Ecto neural progenitor cell (in vitro differentiated cells): Measurements from ENCODE around the gene TNF.

Experiments
- DNase-seq: peaks from one replicate; pipeline ENCODE4 v3.0.0-alpha.2; 2018; ENCODE audit warnings: low spot score

Gene TNF

DNA sequence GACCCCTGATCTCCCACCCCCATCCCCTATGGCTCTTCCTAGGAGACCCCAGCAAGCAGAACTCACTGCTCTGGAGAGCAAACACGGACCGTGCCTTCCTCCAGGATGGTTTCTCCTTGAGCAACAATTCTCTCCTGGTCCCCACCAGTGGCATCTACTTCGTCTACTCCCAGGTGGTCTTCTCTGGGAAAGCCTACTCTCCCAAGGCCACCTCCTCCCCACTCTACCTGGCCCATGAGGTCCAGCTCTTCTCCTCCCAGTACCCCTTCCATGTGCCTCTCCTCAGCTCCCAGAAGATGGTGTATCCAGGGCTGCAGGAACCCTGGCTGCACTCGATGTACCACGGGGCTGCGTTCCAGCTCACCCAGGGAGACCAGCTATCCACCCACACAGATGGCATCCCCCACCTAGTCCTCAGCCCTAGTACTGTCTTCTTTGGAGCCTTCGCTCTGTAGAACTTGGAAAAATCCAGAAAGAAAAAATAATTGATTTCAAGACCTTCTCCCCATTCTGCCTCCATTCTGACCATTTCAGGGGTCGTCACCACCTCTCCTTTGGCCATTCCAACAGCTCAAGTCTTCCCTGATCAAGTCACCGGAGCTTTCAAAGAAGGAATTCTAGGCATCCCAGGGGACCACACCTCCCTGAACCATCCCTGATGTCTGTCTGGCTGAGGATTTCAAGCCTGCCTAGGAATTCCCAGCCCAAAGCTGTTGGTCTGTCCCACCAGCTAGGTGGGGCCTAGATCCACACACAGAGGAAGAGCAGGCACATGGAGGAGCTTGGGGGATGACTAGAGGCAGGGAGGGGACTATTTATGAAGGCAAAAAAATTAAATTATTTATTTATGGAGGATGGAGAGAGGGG, 1.9 kb upstream of the TNF start:
- no peak for DNase-seq

DNA sequence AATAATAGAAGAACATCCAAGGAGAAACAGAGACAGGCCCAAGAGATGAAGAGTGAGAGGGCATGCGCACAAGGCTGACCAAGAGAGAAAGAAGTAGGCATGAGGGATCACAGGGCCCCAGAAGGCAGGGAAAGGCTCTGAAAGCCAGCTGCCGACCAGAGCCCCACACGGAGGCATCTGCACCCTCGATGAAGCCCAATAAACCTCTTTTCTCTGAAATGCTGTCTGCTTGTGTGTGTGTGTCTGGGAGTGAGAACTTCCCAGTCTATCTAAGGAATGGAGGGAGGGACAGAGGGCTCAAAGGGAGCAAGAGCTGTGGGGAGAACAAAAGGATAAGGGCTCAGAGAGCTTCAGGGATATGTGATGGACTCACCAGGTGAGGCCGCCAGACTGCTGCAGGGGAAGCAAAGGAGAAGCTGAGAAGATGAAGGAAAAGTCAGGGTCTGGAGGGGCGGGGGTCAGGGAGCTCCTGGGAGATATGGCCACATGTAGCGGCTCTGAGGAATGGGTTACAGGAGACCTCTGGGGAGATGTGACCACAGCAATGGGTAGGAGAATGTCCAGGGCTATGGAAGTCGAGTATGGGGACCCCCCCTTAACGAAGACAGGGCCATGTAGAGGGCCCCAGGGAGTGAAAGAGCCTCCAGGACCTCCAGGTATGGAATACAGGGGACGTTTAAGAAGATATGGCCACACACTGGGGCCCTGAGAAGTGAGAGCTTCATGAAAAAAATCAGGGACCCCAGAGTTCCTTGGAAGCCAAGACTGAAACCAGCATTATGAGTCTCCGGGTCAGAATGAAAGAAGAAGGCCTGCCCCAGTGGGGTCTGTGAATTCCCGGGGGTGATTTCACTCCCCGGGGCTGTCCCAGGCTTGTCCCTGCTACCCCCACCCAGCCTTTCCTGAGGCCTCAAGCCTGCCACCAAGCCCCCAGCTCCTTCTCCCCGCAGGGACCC, 981 bp upstream of the TNF start:
- no peak for DNase-seq

- DNase-seq = no peak
Measured at GRCh38 chr6:31575952-31576685, 754 bp downstream of the TNF start.

DNA sequence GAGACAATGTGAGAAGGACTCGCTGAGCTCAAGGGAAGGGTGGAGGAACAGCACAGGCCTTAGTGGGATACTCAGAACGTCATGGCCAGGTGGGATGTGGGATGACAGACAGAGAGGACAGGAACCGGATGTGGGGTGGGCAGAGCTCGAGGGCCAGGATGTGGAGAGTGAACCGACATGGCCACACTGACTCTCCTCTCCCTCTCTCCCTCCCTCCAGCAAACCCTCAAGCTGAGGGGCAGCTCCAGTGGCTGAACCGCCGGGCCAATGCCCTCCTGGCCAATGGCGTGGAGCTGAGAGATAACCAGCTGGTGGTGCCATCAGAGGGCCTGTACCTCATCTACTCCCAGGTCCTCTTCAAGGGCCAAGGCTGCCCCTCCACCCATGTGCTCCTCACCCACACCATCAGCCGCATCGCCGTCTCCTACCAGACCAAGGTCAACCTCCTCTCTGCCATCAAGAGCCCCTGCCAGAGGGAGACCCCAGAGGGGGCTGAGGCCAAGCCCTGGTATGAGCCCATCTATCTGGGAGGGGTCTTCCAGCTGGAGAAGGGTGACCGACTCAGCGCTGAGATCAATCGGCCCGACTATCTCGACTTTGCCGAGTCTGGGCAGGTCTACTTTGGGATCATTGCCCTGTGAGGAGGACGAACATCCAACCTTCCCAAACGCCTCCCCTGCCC, 1.7 kb downstream of the TNF start:
- DNase-seq = no peak

GRCh38 chr6:31577579-31577966, 2.2 kb downstream of the TNF start:
- DNase-seq = no peak

GRCh38 chr6:31578184-31579118, 3.1 kb downstream of the TNF start:
- no peak for DNase-seq

DNA sequence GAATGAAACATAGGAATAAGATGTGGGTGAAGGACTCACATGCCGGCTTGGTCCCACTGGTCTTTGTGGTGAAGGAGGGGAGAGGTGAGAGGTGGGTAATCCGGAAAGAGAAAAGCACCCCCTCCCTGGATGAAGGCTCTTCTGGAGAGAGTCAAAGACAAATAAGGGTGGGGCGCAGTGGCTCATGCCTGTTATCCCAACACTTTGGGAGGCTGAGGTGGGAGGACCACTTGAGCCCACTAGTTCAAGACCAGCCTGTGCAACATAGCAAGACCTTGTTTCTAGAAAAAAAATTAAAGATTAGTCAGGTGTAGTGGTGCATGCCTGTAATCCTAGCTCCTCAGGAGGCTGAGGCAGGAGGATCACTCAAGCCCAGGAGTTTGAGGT, 3.7 kb downstream of the TNF start:
- DNase-seq = no peak

- DNase-seq = no peak
Measured at GRCh38 chr6:31579546-31580437, 4.4 kb downstream of the TNF start.

GRCh38 chr6:31580438-31580740, 5.0 kb downstream of the TNF start:
- no peak for DNase-seq

DNA sequence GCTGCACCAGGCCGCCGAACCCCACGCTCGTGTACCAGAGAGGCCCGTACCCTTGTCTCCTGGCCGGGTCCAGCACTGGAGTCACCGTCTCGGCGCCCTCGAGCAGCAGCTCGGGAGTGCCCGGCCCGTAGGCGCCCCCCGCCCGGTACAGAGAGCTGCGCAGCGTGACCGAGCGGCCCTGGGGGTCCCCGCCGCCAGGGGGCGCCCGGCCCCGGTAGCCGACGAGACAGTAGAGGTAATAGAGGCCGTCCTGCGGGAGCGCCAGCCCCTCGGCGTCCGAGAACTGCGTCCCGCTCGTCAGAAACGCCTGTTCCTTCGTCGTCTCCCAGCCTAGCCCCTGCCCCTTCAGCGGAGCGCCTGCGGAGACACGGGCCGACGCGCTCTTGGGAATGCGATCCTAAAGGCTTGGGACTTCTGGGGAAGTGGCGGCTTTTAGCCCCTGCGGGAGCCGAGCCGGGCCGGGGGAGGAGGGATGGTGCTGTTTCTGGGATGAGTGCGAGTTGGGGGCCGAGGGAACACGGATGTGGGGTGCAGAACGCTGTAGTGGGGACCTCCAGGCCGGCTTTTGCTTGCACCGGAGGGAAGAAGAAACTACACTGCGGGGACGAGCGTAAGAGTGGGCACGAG, 5.6 kb downstream of the TNF start:
- DNase-seq = peak; percentile 93

- DNase-seq = no peak
Measured at GRCh38 chr6:31581434-31582229, 6.3 kb downstream of the TNF start.

- DNase-seq = no peak
Measured at GRCh38 chr6:31582230-31582643, 6.9 kb downstream of the TNF start, which contains the start of gene LTB. Gene LTB (minus strand): TSS chr6:31582424. CDS start chr6:31582417, 7 bp downstream.

- DNase-seq = no peak
Measured at GRCh38 chr6:31585491-31585890, 10.1 kb downstream of the TNF start.

GRCh38 chr6:31586008-31586407, 10.6 kb downstream of the TNF start, which contains the start of gene LST1:
Gene LST1 (plus strand): TSS chr6:31586277. CDS start chr6:31587300, 1,023 bp downstream.
- DNase-seq = no peak

- DNase-seq = no peak
Measured at GRCh38 chr6:31586599-31587281, 11.4 kb downstream of the TNF start.

DNA sequence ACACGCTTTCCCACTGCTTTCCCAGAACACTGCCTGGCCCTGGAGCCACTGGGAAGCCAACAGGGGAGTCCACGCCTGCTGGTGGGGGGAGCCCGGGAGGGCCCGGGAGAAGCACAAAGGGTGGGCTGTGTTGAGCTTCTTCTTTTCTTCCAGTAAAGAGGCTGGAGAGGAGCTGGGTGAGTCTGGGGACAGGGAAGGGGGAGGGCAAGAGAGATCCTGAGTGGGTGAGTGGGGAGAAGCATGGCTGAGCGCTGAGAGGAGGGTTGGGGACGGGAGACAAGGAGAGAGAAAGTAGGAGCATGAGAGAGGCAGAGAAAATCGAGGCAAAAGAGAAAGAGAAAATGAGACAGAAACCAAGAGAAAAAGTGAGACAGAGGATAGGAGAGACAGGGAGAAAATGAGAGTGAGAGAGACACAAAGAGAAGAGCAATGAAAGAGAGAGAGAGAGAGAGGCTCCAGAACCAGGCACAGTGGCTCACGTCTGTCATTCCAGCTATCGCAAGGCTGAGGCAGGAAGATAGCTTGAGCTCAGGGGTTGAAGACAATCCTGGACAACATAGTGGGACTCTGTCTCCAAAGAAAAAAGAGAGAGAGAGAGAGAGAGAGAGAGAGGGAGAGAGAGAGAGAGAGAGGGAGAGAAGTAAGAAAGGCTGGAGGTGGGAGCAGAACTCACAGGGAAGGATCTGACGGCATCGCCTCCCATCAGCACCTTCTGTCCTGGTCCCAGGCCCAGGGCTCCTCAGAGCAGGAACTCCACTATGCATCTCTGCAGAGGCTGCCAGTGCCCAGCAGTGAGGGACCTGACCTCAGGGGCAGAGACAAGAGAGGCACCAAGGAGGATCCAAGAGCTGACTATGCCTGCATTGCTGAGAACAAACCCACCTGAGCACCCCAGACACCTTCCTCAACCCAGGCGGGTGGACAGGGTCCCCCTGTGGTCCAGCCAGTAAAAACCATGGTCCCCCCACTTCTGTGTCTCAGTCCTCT, 12.7 kb downstream of the TNF start:
- DNase-seq = no peak
